Testis (tissue), 2 donors: Measurements from ENCODE around the gene CAMK2D.

Experiments
- POLR2A ChIP-seq: fragments of 450-650 bp; IDR thresholded peaks from one replicate; pipeline ENCODE4 v1.6.1; 2017; ENCODE audit warnings: antibody characterized with exemption, mild to moderate bottlenecking, moderate library complexity
- TF ChIP-seq, protein P1 (sequence below), 3 experiments: fragments of 450-650 bp in 2 of 3; fragments of 200-600 bp in 1 of 3; sonication (generic) in 1 of 3; IDR thresholded peaks; one replicate each; pipeline ENCODE4 v1.5.1; 2016 to 2019; ENCODE audit warnings: antibody characterized with exemption in 3 of 3, mild to moderate bottlenecking in 2 of 3, moderate library complexity in 1 of 3

DNA sequence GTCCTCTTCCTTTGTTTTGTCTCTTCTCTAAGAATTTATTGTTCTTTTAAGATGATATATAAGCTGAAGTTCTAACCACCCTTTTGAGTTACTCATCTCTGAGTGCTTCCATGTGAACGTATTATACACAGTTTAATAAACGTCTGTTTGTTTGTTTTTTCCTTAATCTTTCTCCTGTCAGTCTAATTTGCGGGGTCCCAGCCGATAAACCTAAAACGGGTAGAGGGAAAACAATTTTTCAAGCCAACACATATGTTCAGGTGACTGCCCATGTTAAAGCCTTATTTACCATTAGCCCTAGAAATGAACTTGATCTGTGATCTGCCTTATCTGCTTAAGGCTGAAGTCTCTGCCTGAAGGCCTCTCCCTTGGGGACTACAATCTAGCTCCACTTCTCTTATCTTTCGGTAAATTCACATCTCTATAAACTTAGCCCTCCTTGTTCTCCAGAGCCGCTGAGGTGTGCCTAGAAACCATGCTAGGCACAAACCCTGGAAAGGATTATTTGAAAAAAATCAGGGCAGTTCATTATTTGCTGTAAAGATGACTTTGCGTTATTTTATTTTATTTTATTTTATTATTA, 158.8 kb downstream of the CAMK2D start:
- TF ChIP-seq, protein P1, sequence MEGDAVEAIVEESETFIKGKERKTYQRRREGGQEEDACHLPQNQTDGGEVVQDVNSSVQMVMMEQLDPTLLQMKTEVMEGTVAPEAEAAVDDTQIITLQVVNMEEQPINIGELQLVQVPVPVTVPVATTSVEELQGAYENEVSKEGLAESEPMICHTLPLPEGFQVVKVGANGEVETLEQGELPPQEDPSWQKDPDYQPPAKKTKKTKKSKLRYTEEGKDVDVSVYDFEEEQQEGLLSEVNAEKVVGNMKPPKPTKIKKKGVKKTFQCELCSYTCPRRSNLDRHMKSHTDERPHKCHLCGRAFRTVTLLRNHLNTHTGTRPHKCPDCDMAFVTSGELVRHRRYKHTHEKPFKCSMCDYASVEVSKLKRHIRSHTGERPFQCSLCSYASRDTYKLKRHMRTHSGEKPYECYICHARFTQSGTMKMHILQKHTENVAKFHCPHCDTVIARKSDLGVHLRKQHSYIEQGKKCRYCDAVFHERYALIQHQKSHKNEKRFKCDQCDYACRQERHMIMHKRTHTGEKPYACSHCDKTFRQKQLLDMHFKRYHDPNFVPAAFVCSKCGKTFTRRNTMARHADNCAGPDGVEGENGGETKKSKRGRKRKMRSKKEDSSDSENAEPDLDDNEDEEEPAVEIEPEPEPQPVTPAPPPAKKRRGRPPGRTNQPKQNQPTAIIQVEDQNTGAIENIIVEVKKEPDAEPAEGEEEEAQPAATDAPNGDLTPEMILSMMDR (IDR thresholded peaks at IDR 0.05): no peak
- no peak for TF ChIP-seq POLR2A
